NCI-H1436 treated with DMSO at 0.1 percent for 48 hours (cell line): Measurements from ENCODE around the gene CXCL8.

Experiments used
- DNase-seq: peaks from one replicate; lab custom pipeline; 2025; lab: John Stamatoyannopoulos, UW

CXCL8 gene

DNA sequence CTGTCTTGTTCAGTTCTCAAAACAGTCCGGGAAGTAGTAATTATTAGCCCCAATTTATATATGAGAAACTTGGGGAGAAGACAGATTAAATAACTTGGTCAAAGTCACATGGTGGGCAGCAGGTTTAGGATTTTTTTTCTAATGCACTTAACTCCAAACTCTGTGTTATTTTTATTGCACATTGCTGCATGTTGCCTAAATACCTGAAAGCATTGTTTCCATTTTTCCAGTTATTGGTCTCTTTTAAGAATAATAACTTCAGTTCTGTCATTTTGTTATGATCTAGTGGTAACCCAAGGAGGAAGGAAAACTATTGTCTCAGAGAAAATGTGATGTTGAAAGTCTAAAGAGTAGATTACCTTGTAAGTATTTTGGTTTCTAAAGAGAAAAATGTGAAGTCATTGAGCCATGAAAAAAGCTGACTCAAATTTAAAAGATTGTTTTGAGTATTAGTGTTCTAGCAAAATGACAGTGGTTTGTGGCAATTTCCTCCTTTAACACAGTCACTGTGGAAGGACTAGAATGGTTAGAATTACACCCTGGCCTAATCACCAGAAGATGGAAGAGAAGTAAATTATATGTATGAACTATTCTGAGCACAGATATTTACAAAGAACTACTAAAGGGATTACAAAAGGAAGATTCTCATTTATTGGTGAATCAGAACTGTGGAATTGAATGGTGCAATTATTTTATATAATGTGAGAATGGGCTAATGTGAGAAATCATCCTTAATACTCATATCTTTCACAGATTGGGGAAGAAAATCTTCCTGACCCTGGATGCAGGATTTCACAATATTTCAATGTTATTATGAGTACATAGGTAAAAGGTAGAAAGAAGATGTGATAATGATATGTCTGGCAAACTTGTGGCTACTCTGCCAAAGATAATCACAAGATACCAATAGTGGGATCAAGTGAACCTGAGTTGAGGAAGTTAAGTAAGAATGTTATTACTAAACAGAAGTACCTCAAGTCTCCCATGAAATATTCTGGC is 21.7 kb upstream of the CXCL8 start:
- no peak for DNase-seq

DNA sequence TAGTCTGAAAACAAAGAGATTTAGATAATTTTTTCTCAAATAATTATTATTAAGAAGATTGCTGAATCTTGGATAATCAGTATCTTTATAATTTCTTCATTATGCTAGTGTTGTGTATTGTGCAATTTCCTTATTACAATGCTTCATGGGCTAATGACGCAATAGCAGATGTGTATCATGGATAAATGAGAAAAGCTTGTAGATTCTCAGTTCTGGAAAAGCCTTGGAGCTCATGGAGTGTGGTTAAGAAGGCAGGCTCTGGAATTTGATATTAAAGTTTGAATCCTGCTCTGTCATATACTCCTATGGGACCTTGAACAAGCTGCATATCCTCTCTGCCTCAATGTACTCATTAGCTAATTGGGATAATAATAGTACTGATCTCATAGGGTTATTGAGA is 18.9 kb upstream of the CXCL8 start:
- DNase-seq, result no peak

DNA sequence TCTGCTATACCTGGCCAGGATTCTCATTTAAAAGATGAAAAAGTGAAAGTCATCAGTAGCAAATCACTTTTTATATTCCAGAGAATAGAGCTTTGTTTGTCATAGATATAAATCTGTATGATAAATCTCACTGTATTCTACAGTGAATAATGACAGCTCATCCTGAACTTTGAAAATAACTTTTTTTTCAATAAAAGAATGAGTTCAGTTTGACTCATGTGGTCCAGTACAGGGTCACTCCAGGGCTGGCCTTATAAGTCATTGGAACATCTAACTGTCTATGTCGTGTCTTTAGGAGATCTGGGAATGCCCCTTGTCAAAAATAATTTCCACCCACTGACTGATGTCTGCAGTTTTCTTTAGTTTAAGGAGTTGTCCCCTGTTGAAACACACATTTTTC is 18.5 kb upstream of the CXCL8 start:
- no peak for DNase-seq

DNA sequence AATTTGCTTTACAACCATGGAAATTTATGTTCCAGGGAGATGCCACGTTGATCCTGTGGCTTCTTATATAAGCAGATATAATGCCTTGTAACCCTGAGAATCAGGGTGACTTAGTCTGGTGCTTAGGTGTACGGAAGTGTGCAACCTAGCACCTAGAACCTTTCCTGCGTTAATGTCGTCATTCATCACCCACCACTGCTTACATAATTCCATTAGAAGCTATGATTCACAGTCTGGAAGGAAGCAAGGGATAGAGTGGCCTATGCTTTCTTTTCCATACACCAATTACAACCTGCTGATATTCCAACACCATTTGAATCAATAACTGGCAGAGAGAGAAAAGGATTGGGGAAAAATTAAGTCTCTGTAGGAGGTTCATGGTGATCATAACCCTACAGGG is 17.3 kb upstream of the CXCL8 start:
- DNase-seq, result no peak

DNA sequence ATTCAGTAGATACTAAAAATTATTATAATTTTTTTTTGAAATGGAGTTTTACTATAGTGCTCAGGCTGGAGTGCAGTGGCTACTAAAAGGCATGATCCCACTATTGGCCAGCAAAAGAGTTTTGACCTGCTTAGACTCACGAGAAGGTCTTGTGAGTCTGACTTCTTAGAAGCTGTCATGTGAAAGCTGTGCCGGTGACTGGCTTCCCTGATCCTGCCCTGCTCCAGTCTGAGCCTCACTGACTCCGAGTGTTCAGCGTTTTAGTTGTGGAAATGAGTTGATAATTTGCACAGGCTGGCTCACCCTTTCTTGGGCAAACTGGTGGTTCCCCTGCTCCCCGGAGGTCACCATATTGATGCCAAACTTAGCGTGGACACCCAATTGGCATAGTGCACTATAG is 16.4 kb upstream of the CXCL8 start:
- DNase-seq, result no peak

DNA sequence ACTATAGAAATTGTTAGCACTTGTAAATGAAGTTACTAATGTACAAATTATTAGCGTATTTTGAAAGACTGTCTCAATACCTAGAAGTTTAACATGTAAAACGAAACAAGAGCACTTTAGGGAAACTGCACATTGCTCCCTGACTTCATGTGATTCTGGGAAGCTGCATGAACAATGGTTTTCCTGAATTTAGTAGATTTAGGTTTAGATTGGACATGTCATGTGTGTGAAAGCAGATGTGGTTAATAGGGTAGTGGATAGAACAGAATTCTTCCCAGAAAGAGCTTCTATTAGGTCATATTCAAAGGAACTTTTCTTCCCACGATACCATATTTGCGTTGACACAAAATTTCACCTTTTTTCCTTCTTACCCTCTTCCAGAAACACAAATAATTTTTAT is 14.9 kb upstream of the CXCL8 start:
- no peak for DNase-seq

DNA sequence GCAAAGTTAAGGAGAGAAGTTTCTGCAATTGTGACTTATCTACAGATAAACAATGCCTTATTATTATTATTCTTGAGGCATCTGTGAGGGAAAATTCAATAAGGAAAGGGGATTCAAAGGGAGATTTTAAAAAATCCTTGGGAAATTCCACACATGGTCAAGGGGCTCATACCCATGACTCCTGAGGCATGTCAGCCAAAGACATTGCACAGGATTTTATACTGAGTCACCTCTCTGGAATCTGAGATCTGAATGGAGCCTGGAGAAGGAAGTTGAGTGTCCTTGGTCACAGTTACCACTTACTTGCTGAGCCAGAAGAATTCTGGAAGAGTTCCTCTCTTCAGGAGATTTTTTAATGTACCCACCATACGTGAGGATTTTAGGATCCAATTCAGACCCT is 14.4 kb upstream of the CXCL8 start:
- no peak for DNase-seq

DNA sequence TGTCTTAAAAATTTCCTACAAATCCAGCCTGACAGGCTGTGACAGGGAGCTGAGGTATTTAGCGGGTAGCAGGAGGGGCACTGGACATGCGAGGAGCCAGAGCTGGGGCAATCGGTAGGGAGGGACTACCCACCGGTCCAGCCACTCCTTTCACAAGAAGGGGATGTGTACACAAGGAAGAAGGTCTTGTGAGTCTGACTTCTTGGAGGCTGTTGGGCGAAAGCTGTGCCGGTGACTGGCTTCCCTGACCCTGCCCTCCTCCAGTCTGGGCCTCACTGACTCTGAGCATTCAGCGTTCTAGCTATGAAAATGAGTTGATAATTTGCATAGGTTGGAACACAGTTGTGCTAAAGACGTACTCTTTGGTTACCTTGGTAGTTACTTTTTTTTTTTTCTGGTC is 12.7 kb upstream of the CXCL8 start:
- DNase-seq, result no peak

DNA sequence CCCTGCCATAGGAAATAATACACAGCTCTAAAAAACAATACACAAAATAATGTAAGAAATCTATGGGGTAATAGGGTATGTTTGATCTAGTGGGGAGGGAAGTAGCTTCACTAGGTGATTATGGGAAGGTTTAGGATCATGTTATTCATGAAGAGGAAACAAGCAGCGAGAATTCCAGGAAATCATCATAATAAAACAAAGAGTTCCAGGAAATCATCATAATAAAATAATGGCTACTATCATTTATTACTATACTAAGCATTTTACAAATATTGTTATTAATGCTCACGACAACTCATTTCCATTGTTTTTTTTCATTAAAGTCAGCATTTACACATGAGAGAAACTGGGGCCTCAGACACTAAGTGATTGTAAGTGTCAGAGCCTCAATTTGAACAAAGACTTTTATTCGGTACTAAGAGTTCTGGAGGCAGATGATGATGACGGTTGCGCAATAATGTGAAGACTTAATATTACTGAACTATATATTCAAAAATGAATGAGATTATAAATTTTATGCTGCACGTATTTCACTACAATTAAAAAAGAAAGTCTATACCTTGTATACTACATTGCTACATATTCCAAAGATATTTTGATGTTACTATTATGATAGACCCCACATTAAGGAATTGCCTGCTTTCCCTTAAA is 12.2 kb upstream of the CXCL8 start:
- no peak for DNase-seq

DNA sequence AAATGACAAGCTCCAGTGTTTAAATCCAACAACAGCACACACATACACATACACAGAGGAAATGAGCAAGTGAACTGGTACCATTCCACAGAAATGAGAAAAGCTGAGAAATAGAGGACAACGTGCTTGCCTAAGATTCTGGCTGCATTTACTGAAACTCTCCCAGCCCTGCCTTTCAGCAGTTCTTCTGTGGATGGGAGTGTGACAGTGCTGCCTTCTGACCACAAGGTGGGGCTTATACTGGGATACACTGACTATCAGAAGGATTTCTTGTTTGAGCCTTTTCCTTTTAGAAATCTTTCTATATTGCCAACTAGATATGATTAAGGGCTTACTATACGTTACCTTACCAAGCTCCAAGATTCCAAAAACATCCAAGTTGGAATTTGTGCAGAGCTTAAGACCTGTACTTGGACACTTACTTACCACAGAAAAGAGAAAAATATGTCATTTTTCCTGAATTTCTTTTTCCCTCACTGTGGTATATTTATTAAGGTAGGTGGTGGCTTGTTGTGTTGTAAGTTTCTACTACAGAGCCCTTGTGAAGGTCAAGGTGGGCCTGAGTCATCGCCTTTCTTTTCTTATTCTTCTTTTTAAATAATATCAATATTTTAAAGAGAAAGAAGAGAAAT is 10.7 kb upstream of the CXCL8 start:
- no peak for DNase-seq

DNA sequence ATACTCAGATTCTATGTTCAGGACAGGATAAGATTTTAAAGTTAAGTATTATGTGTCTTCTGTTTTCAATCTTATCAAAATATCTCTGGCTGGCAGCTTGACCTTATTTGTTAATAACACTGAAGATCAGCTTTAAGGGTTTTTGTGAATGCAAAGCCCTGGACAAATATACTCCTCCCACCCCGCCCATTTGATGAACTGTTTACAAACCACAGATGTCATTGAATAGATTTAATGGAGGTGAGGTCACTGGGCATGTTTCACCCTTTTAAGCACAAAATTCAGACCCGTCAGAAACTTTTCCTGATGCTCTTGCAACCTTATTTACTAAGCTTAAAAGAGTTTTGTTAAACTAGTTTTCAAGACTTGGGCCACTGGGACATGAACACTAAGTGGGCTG is 10.1 kb upstream of the CXCL8 start:
- DNase-seq, result no peak

DNA sequence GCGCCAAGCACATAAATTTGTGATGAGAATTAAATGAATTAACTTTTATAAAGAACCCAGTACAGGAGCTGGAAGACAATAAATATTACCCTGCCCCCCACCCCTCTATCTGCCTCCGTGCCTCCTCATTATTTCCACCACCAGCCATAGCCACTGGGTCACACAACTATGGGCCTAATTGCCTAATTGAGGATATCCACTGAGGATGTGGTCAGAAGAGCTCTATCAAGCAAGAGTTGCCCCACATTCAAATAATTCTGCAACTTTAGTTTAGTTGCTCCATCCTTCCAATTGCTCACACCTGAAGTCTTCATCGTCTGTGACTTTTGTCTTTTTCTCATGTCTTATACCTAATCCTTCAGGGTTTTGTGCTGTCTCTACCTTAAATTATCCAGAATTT is 9.5 kb upstream of the CXCL8 start:
- DNase-seq, result no peak

DNA sequence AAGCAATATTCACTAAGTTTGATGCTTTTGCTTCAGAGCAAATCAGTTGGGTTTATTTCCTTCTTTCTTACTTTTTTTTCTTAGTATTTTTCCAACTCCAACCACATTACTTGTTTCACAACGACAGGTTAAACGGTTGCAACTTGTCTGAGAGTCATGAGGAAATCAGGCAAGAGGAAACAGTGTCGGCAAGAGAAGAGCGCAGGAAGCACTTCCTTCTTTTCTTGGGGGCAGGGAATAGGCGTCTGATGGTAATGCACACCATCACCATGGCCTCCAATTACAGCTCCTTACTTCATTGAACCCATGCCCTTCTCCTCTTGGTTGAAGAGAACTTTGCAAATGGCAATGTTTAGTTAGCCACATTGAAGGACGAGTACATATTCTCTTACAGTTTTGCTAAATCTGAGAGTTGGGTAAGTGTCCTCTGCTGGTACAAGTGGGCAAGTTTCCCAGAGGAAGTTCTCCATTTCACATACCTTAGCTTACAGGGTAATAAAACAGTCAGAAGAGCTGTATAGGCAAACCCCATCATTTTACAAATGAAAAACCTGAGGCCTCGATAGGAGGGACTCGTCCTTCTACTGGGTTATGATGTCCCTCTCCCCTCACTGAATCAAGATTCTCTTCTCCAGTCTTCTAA is 8.3 kb upstream of the CXCL8 start:
- no peak for DNase-seq

DNA sequence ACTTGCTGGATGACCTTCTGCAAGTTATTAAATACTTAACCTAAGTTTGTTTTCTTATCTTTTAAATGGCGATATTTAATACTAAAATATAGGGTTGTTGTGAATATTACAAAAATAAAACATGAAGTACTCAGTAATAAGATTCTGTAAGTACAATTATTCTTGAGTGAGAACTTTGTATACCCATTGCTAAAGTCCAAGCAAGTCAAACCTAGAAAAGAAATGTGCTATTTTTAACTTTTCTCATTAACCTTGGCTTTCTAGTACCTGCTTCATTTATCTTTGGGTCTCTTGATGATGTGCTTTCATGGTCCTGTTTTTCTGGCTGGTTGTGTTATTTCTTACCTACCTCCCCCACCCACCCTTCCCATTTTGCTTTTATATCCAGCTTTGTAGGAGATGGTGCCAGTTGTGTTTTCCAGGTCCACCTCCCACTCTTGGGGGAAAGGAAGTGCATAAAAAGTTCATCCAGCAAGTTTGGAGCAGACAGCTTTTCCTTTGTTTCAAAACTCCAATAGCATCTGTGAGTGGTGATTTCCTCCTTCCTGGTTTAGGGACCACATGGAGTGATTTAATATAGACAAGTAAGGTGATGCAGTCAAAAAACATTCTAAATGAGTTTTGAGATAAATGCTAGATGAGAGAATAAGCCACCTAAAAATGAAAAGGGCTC is 7.5 kb upstream of the CXCL8 start:
- no peak for DNase-seq

DNA sequence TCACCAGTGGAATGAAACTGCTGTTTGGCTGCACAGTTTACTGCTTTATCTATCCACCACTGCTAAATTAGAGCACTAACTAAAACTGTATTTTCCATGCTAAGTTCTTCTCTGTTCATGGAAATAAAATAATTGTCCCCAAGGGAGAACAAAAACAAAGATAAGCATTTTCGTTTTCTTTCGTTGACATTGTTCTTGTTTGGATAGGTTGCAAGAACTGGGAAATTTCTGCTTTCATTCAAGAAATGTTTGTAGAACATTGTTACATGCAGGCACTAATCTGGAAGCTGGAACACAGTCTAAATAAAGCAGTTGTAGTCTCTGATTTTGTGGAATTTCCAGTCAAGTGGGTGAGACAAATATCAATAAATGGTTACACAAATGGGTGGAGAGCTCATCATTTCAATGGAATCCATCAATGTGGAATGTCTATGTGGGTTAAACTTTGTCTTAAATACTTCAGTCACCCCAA is 5.8 kb upstream of the CXCL8 start:
- DNase-seq, result no peak

DNA sequence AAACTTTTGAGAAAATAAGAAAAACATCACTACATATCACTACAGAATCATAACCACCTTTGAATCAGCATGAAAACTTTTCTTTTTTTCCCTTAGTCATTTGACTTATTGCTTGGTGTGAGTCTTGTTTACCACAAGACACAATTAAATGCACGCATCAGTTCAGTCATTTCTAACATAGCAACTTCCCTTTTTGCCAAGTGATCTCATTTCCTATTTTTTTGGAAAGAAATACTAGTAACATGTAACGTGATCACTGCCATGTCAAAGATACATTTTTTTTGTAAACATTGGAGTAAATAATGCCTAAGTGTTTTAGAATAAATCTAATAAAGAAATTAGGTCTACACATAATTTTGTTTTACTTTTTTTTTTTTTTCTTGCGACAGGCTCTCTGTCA is 5.1 kb upstream of the CXCL8 start:
- no peak for DNase-seq

DNA sequence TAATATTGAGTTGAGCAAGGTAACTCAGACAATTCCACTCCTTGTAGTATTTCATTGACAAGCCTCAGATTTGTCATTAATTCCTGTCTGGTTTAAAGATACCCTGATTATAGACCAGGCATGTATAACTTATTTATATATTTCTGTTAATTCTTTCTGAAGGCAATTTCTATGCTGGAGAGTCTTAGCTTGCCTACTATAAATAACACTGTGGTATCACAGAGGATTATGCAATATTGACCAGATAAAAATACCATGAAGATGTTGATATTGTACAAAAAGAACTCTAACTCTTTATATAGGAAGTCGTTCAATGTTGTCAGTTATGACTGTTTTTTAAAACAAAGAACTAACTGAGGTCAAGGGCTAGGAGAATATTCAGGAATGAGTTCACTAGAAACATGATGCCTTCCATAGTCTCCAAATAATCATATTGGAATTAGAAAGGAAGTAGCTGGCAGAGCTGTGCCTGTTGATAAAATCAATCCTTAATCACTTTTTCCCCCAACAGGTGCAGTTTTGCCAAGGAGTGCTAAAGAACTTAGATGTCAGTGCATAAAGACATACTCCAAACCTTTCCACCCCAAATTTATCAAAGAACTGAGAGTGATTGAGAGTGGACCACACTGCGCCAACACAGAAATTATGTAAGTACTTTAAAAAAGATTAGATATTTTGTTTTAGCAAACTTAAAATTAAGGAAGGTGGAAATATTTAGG is 821 bp downstream of the CXCL8 start:
- DNase-seq, result no peak

DNA sequence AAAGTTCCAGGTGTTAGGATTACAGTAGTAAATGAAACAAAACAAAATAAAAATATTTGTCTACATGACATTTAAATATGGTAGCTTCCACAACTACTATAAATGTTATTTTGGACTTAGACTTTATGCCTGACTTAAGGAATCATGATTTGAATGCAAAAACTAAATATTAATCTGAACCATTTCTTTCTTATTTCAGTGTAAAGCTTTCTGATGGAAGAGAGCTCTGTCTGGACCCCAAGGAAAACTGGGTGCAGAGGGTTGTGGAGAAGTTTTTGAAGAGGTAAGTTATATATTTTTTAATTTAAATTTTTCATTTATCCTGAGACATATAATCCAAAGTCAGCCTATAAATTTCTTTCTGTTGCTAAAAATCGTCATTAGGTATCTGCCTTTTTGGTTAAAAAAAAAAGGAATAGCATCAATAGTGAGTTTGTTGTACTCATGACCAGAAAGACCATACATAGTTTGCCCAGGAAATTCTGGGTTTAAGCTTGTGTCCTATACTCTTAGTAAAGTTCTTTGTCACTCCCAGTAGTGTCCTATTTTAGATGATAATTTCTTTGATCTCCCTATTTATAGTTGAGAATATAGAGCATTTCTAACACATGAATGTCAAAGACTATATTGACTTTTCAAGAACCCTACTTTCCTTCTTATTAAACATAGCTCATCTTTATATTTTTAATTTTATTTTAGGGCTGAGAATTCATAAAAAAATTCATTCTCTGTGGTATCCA is 1.6 kb downstream of the CXCL8 start:
- no peak for DNase-seq

DNA sequence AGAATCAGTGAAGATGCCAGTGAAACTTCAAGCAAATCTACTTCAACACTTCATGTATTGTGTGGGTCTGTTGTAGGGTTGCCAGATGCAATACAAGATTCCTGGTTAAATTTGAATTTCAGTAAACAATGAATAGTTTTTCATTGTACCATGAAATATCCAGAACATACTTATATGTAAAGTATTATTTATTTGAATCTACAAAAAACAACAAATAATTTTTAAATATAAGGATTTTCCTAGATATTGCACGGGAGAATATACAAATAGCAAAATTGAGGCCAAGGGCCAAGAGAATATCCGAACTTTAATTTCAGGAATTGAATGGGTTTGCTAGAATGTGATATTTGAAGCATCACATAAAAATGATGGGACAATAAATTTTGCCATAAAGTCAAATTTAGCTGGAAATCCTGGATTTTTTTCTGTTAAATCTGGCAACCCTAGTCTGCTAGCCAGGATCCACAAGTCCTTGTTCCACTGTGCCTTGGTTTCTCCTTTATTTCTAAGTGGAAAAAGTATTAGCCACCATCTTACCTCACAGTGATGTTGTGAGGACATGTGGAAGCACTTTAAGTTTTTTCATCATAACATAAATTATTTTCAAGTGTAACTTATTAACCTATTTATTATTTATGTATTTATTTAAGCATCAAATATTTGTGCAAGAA is 2.3 kb downstream of the CXCL8 start:
- DNase-seq, result no peak

DNA sequence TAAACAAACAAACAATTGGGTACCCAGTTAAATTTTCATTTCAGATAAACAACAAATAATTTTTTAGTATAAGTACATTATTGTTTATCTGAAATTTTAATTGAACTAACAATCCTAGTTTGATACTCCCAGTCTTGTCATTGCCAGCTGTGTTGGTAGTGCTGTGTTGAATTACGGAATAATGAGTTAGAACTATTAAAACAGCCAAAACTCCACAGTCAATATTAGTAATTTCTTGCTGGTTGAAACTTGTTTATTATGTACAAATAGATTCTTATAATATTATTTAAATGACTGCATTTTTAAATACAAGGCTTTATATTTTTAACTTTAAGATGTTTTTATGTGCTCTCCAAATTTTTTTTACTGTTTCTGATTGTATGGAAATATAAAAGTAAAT is 2.9 kb downstream of the CXCL8 start:
- DNase-seq, result no peak
